Mesenchymal stem cell (in vitro differentiated cells and primary cell): ENCODE results near the gene TBC1D19.

Experiments
- DNase-seq: peaks from one replicate; pipeline ENCODE4 v3.0.0-alpha.2; 2013
- H2AFZ ChIP-seq: one replicate; pipeline ENCODE4 v1.6.1; 2013; ENCODE audit warnings: low read depth, mild to moderate bottlenecking, control low read depth, inconsistent platforms, low read length, moderate library complexity
- H2AK5ac ChIP-seq: 2 replicates; pipeline ENCODE4 v1.6.1; 2013; ENCODE audit warnings: low read length, moderate library complexity, mild to moderate bottlenecking, inconsistent platforms; ENCODE audit not compliant: severe bottlenecking
- H2BK120ac ChIP-seq: one replicate; pipeline ENCODE4 v1.6.1; 2013; ENCODE audit warnings: low read depth, mild to moderate bottlenecking, inconsistent platforms, low read length, moderate library complexity
- H2BK12ac ChIP-seq, 2 experiments: one replicate each; pipeline ENCODE4 v1.6.1; 2013; ENCODE audit warnings: inconsistent platforms in 2 of 2, low read length in 2 of 2, mild to moderate bottlenecking in 2 of 2, moderate library complexity in 2 of 2, control low read depth in 1 of 2
- H2BK15ac ChIP-seq: one replicate; pipeline ENCODE4 v1.6.1; 2013; ENCODE audit warnings: mild to moderate bottlenecking, low read depth, inconsistent platforms; ENCODE audit not compliant: poor library complexity, severe bottlenecking
- H2BK5ac ChIP-seq: 2 replicates; pipeline ENCODE4 v1.6.1; 2013; ENCODE audit warnings: low read depth, mild to moderate bottlenecking, low read length, control low read depth, inconsistent platforms; ENCODE audit not compliant: poor library complexity, severe bottlenecking
- H3K14ac ChIP-seq, 2 experiments: one replicate each; pipeline ENCODE4 v1.6.1; 2013; ENCODE audit warnings: inconsistent platforms in 2 of 2, low read length in 2 of 2, control low read depth in 1 of 2, mild to moderate bottlenecking in 1 of 2, moderate library complexity in 1 of 2
- H3K18ac ChIP-seq, 2 experiments: one replicate each; pipeline ENCODE4 v1.6.1; 2013; ENCODE audit warnings: inconsistent platforms in 2 of 2, low read length in 2 of 2, control low read depth in 1 of 2, low read depth in 1 of 2, mild to moderate bottlenecking in 1 of 2
- H3K23ac ChIP-seq, 2 experiments: one replicate each; pipeline ENCODE4 v1.6.1; 2013; ENCODE audit warnings: inconsistent platforms in 2 of 2, low read length in 2 of 2, mild to moderate bottlenecking in 2 of 2, moderate library complexity in 2 of 2, control low read depth in 1 of 2
- H3K27ac ChIP-seq: 2 replicates; pipeline ENCODE4 v1.5.1; 2013; ENCODE audit warnings: mild to moderate bottlenecking, moderate library complexity, low read length, control low read depth, inconsistent platforms; ENCODE audit not compliant: poor library complexity, severe bottlenecking
- H3K27me3 ChIP-seq, 2 experiments: 2 replicates each; pipeline versions ENCODE4 v1.6.1 to v1.7.0; 2013; ENCODE audit warnings: low read length in 2 of 2, mild to moderate bottlenecking in 2 of 2, moderate library complexity in 2 of 2, control low read depth in 1 of 2, inconsistent platforms in 1 of 2; ENCODE audit not compliant: control insufficient read depth in 1 of 2, insufficient read depth in 1 of 2
- H3K36me3 ChIP-seq, 2 experiments: 2 replicates each; pipeline versions ENCODE4 v1.6.1 to v1.7.0; 2013; ENCODE audit warnings: low read length in 2 of 2, control low read depth in 1 of 2, inconsistent platforms in 1 of 2, low read depth in 1 of 2, mild to moderate bottlenecking in 1 of 2; ENCODE audit not compliant: insufficient read depth in 2 of 2, control insufficient read depth in 1 of 2
- H3K4ac ChIP-seq, 2 experiments: one replicate each; pipeline ENCODE4 v1.6.1; 2013; ENCODE audit warnings: inconsistent platforms in 2 of 2, low read length in 2 of 2, mild to moderate bottlenecking in 2 of 2, moderate library complexity in 2 of 2, control low read depth in 1 of 2, low read depth in 1 of 2
- H3K4me1 ChIP-seq: 2 replicates; pipeline ENCODE4 v1.6.1; 2013; ENCODE audit warnings: low read depth, low read length, control low read depth; ENCODE audit not compliant: control insufficient read depth, insufficient read depth
- H3K4me2 ChIP-seq: 2 replicates; pipeline ENCODE4 v1.6.1; 2013; ENCODE audit warnings: low read length, mild to moderate bottlenecking, inconsistent platforms; ENCODE audit not compliant: poor library complexity, severe bottlenecking
- H3K4me3 ChIP-seq, 2 experiments: 2 replicates each; pipeline versions ENCODE4 v1.5.1 to v1.7.0; 2013; ENCODE audit warnings: low read length in 2 of 2, mild to moderate bottlenecking in 2 of 2, control low read depth in 1 of 2, low read depth in 1 of 2; ENCODE audit not compliant: insufficient read depth in 1 of 2
- H3K79me1 ChIP-seq: replicated peaks from 2 replicates; pipeline ENCODE4 v1.6.1; 2013; ENCODE audit warnings: mild to moderate bottlenecking, control low read depth, low read length, inconsistent platforms; ENCODE audit not compliant: poor library complexity, severe bottlenecking
- H3K9ac ChIP-seq: 2 replicates; pipeline ENCODE4 v1.7.0; 2013; ENCODE audit warnings: mild to moderate bottlenecking, low read length, moderate library complexity
- H3K9me3 ChIP-seq: 2 replicates; pipeline ENCODE4 v1.7.0; 2013; ENCODE audit warnings: mild to moderate bottlenecking, low read length; ENCODE audit not compliant: control insufficient read depth
- H4K8ac ChIP-seq: one replicate; pipeline ENCODE4 v1.6.1; 2013; ENCODE audit warnings: inconsistent platforms, mild to moderate bottlenecking, low read length, moderate library complexity
- H4K91ac ChIP-seq: one replicate; pipeline ENCODE4 v1.6.1; 2013; ENCODE audit warnings: mild to moderate bottlenecking, low read length, inconsistent platforms
- WGBS: methylation state at CpG from one replicate; pipeline ENCODE4 v1.1.7; 2013; ENCODE audit warnings: mixed read lengths; 5-methylcytosine and 5-hydroxymethylcytosine counted together

Gene TBC1D19

DNA sequence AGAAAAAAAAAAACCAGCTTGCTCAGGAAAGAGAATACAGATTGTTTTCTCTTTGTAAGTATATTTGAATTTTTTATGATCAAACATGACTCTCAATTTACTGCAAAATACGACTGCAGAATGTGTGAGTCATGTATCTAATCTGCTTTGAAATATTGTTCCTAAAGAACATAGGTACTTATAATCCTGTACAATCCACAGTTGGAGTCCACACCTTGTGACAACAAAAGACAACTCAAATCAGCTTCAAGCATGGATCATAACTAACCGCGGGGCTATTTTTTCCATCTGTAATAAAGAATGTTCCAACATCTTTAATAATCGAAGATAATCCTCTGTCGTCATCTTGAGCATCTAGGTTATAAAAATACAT is 198.9 kb downstream of the TBC1D19 start:
- H2BK15ac ChIP-seq = no peak overlapping the region
- H2BK12ac ChIP-seq = no peak overlapping the region
- H2BK120ac ChIP-seq = no peak overlapping the region
- peaks cover 4 to 7% of the 10 kb centered on the region in 2 experiments for H3K36me3 ChIP-seq
- H2AK5ac ChIP-seq = no peak overlapping the region
- no peak overlapping the region for H4K91ac ChIP-seq
- H3K4me3 ChIP-seq = no peak overlapping the region
- H3K4ac ChIP-seq = no peak overlapping the region
- no peak overlapping the region for H3K18ac ChIP-seq
- peaks cover 1% of the 10 kb centered on the region for H3K79me1 ChIP-seq
- no peak overlapping the region for H3K14ac ChIP-seq
- no peaks in the 10 kb centered on the region for H3K27me3 ChIP-seq
- H2AFZ ChIP-seq = no peak overlapping the region
- no peak overlapping the region for H3K23ac ChIP-seq
- no peak overlapping the region for H2BK5ac ChIP-seq
- no peak overlapping the region for H3K9ac ChIP-seq
- no peaks in the 10 kb centered on the region for H3K9me3 ChIP-seq
- WGBS = 98% methylated on average over 4 of the region's 5 CpGs
- peaks cover 3% of the 10 kb centered on the region for H3K4me1 ChIP-seq
- DNase-seq = no peak
- H3K4me2 ChIP-seq = no peak overlapping the region
- no peak overlapping the region for H4K8ac ChIP-seq
- no peak overlapping the region for H3K27ac ChIP-seq

GRCh38 chr4:26784207-26784865 is 200.5 kb downstream of the TBC1D19 start:
- Histone ChIP-seq H2BK5ac (no peak overlapping the region), H3K27ac (no peak overlapping the region), H3K36me3 (peaks cover 3 to 7% of the 10 kb centered on the region in 2 experiments), H2BK15ac (no peak overlapping the region), H3K79me1 (peaks cover 1% of the 10 kb centered on the region), H3K27me3 (no peaks in the 10 kb centered on the region), H3K4me1 (peaks cover 6% of the 10 kb centered on the region), H3K4me3 (no peak overlapping the region), H2BK12ac (no peak overlapping the region), H3K14ac (no peak overlapping the region), H2AFZ (no peak overlapping the region), H4K8ac (no peak overlapping the region), H3K4ac (no peak overlapping the region), H3K4me2 (no peak overlapping the region), H3K9me3 (no peaks in the 10 kb centered on the region), H3K9ac (no peak overlapping the region), H3K23ac (no peak overlapping the region), H3K18ac (no peak overlapping the region), H2AK5ac (no peak overlapping the region), H2BK120ac (no peak overlapping the region), H4K91ac (no peak overlapping the region)
- DNase-seq = no peak
- no CpG with 5 or more reads among the region's 1 CpG for WGBS

GRCh38 chr4:26785312-26785711 is 201.4 kb downstream of the TBC1D19 start:
- H2BK5ac ChIP-seq = no peak overlapping the region
- no peak overlapping the region for H4K91ac ChIP-seq
- H4K8ac ChIP-seq = no peak overlapping the region
- H2BK15ac ChIP-seq = no peak overlapping the region
- DNase-seq = no peak
- no peak overlapping the region for H3K4me2 ChIP-seq
- no peak overlapping the region for H3K23ac ChIP-seq
- 94% methylated on average over 4 of the region's 4 CpGs for WGBS
- peaks cover 3 to 7% of the 10 kb centered on the region in 2 experiments for H3K36me3 ChIP-seq
- no peak overlapping the region for H3K14ac ChIP-seq
- no peak overlapping the region for H3K4me3 ChIP-seq
- no peaks in the 10 kb centered on the region for H3K27me3 ChIP-seq
- H3K27ac ChIP-seq = no peak overlapping the region
- H2AFZ ChIP-seq = no peak overlapping the region
- H3K4me1 ChIP-seq = peaks cover 6% of the 10 kb centered on the region
- no peak overlapping the region for H3K18ac ChIP-seq
- no peak overlapping the region for H2BK12ac ChIP-seq
- H2BK120ac ChIP-seq = no peak overlapping the region
- H2AK5ac ChIP-seq = no peak overlapping the region
- no peak overlapping the region for H3K4ac ChIP-seq
- no peaks in the 10 kb centered on the region for H3K79me1 ChIP-seq
- no peak overlapping the region for H3K9ac ChIP-seq
- H3K9me3 ChIP-seq = no peaks in the 10 kb centered on the region

- no peaks in the 10 kb centered on the region for H3K9me3 ChIP-seq
Measured at GRCh38 chr4:26785810-26786209, 201.9 kb downstream of the TBC1D19 start.

More at GRCh38 chr4:26785810-26786209, 201.9 kb downstream of the TBC1D19 start:
- Histone ChIP-seq H2BK12ac (no peak overlapping the region), H3K4me2 (no peak overlapping the region), H3K4me3 (no peak overlapping the region), H3K23ac (no peak overlapping the region), H4K91ac (no peak overlapping the region), H2AFZ (no peak overlapping the region), H3K18ac (no peak overlapping the region), H2AK5ac (no peak overlapping the region), H3K4ac (no peak overlapping the region), H3K4me1 (peaks cover 5% of the 10 kb centered on the region), H3K36me3 (peaks cover 3 to 7% of the 10 kb centered on the region in 2 experiments), H3K79me1 (no peaks in the 10 kb centered on the region), H3K27me3 (no peaks in the 10 kb centered on the region), H2BK5ac (no peak overlapping the region), H2BK15ac (no peak overlapping the region), H3K14ac (no peak overlapping the region), H2BK120ac (no peak overlapping the region), H4K8ac (no peak overlapping the region), H3K27ac (no peak overlapping the region), H3K9ac (no peak overlapping the region)
- 70% methylated on average over 2 of the region's 2 CpGs for whole genome bisulfite sequencing
- no peak for DNase-seq
